Uterus (tissue), 2 donors: ENCODE data around the gene GORAB.

Experiments used
- POLR2A ChIP-seq, 2 donors: fragments of 450-650 bp; IDR thresholded peaks; one replicate each; pipeline ENCODE4 v1.6.1; 2016; ENCODE audit warnings: antibody characterized with exemption in 2 of 2, mild to moderate bottlenecking in 1 of 2, moderate library complexity in 1 of 2
- TF ChIP-seq, protein P1 (sequence below), 4 experiments: fragments of 200-600 bp in 2 of 4; fragments of 450-650 bp in 2 of 4; sonication (generic) in 2 of 4; IDR thresholded peaks; one replicate each; pipeline ENCODE4 v1.5.1; 2016 to 2019; ENCODE audit warnings: antibody characterized with exemption in 4 of 4, mild to moderate bottlenecking in 2 of 4, moderate library complexity in 1 of 4

DNA sequence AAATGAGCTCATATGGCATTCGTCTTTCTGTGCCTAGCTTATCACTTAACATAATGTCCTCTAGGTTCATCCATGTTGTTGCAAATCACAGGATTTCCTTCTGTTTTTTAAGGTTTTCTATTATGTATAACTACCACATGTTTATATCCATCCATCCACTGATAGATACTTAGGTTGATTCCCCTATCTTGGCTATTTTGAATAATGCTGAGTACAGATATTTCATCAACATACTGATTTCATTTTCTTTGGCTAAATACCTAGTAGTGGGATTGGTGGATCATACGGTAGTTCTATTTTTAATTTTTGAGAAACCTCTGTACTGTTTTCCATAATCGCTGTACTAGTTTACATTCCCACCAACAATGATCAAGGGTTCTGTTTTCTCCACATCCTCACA lies 45.0 kb downstream of the GORAB start:
- TF ChIP-seq POLR2A (IDR thresholded peaks at IDR 0.05) = no peak
- TF ChIP-seq, protein P1, sequence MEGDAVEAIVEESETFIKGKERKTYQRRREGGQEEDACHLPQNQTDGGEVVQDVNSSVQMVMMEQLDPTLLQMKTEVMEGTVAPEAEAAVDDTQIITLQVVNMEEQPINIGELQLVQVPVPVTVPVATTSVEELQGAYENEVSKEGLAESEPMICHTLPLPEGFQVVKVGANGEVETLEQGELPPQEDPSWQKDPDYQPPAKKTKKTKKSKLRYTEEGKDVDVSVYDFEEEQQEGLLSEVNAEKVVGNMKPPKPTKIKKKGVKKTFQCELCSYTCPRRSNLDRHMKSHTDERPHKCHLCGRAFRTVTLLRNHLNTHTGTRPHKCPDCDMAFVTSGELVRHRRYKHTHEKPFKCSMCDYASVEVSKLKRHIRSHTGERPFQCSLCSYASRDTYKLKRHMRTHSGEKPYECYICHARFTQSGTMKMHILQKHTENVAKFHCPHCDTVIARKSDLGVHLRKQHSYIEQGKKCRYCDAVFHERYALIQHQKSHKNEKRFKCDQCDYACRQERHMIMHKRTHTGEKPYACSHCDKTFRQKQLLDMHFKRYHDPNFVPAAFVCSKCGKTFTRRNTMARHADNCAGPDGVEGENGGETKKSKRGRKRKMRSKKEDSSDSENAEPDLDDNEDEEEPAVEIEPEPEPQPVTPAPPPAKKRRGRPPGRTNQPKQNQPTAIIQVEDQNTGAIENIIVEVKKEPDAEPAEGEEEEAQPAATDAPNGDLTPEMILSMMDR (IDR thresholded peaks at IDR 0.05) = no peak
